ENCODE data around the gene GRB7. TPM values are rescaled to one million over a fixed set of nuclear protein-coding genes. Genes with fewer than 3 reads are reported as not detected.
A peak's percentile ranks its signal among the peaks of the same experiment; 100 is the strongest.

The GRB7 gene
- total and polyA plus RNA-seq, 2 donors (not counting 1 experiment from before 2014, with no cell fraction given): 0.81 to 0.84 TPM

GRCh38 chr17:39781031-39781860 is 43.5 kb downstream of the GRB7 start:
- peak overlapping the region; percentile 35 to 67 for H3K27ac ChIP-seq (ENCODE audit: low read length in 2 of 2)
- DNase-seq (no peak), ATAC-seq (ENCODE audit: low read depth) (no peak)
- H3K36me3 ChIP-seq (replicated peaks in 1 of 2; ENCODE audit: control extremely low read depth in 1 of 2, control insufficient read depth in 1 of 2, extremely low read depth in 1 of 2, insufficient read depth in 2 of 2, low read length in 1 of 2): peaks cover 4 to 66% of the 10 kb centered on the region in 2 experiments
- CTCF ChIA-PET: interaction anchor here (1.0 to 3.6 kb wide), 12 partner anchors 12 to 160 kb away, joined by 3 to 31 read pairs (median 6); partner anchors contain the start of gene MIEN1
- Mint-ChIP-seq H3K4me1 (peaks cover 75% of the 10 kb centered on the region), H3K27ac (peak overlapping the region; percentile 84), H3K27me3 (no peaks in the 10 kb centered on the region), H3K9me3 (ENCODE audit: insufficient read depth) (no peaks in the 10 kb centered on the region), H3K4me3 (peak overlapping the region; percentile 11)
- WGBS (ENCODE audit: insufficient coverage): 60% methylated on average over 1 of the region's 6 CpGs
- no peaks in the 10 kb centered on the region for H3K9me3 ChIP-seq (ENCODE audit: control extremely low read depth in 1 of 3, control insufficient read depth in 2 of 3, insufficient read depth in 1 of 3, low read length in 2 of 3)
- no peak overlapping the region for H3K4me3 ChIP-seq (ENCODE audit: control extremely low read depth in 1 of 5, extremely low read depth in 1 of 5, insufficient read depth in 1 of 5, low read depth in 2 of 5, low read length in 4 of 5)
- peak overlapping the region; percentile 22 for H3K4me2 ChIP-seq (replicated peaks; ENCODE audit: low read depth, low read length, poor library complexity, severe bottlenecking)
- no peak overlapping the region for H2AFZ ChIP-seq (ENCODE audit: insufficient read depth, low read depth, low read length, poor library complexity, severe bottlenecking)
- POLR2A ChIA-PET: interaction anchor here (1.4 kb wide), 1 partner anchor 26 kb away, joined by 3 read pairs; no protein-coding TSS in a partner anchor
- H3K27me3 ChIP-seq (replicated peaks in 1 of 4; ENCODE audit: control extremely low read depth in 1 of 4, control insufficient read depth in 3 of 4, insufficient read depth in 4 of 4, low read length in 3 of 4): no peaks in the 10 kb centered on the region
- no peak overlapping the region for H3K9ac ChIP-seq (ENCODE audit: low read length)
- H3K4me1 ChIP-seq (ENCODE audit: control insufficient read depth in 2 of 2, insufficient read depth in 2 of 2, low read length in 2 of 2): peaks cover 70 to 79% of the 10 kb centered on the region in 2 donors
- TF ChIP-seq EZH2 (IDR thresholded peaks at IDR 0.05; ENCODE audit: borderline replicate concordance, insufficient read depth, low read depth, low read length, poor library complexity, severe bottlenecking) (no peak), CTCF (IDR thresholded peaks at IDR 0.05) (no peak)
- intact Hi-C loops (cut with micrococcal nuclease): no loop called here
- peaks cover 96% of the 10 kb centered on the region for H3K79me2 ChIP-seq (ENCODE audit: control insufficient read depth, insufficient read depth, low read length)
- H4K20me1 ChIP-seq (ENCODE audit: control insufficient read depth, insufficient read depth, low read length, poor library complexity, severe bottlenecking): peaks cover 6% of the 10 kb centered on the region

GRCh38 chr17:39781861-39782213 is 44.1 kb downstream of the GRB7 start:
- Histone ChIP-seq H3K9me3 (ENCODE audit: control extremely low read depth in 1 of 3, control insufficient read depth in 2 of 3, insufficient read depth in 1 of 3, low read length in 2 of 3) (no peaks in the 10 kb centered on the region), H4K20me1 (ENCODE audit: control insufficient read depth, insufficient read depth, low read length, poor library complexity, severe bottlenecking) (peaks cover 11% of the 10 kb centered on the region), H3K36me3 (replicated peaks in 1 of 2; ENCODE audit: control extremely low read depth in 1 of 2, control insufficient read depth in 1 of 2, extremely low read depth in 1 of 2, insufficient read depth in 2 of 2, low read length in 1 of 2) (peaks cover 4 to 70% of the 10 kb centered on the region in 2 experiments), H3K27me3 (replicated peaks in 1 of 4; ENCODE audit: control extremely low read depth in 1 of 4, control insufficient read depth in 3 of 4, insufficient read depth in 4 of 4, low read length in 3 of 4) (no peaks in the 10 kb centered on the region), H3K79me2 (ENCODE audit: control insufficient read depth, insufficient read depth, low read length) (peaks cover 96% of the 10 kb centered on the region), H2AFZ (ENCODE audit: insufficient read depth, low read depth, low read length, poor library complexity, severe bottlenecking) (no peak overlapping the region), H3K27ac (ENCODE audit: low read length in 2 of 2) (peak overlapping the region in 1 of 2 donors; percentile 67), H3K4me3 (ENCODE audit: control extremely low read depth in 1 of 5, extremely low read depth in 1 of 5, insufficient read depth in 1 of 5, low read depth in 2 of 5, low read length in 4 of 5) (no peak overlapping the region), H3K4me2 (replicated peaks; ENCODE audit: low read depth, low read length, poor library complexity, severe bottlenecking) (peak overlapping the region; percentile 11), H3K4me1 (ENCODE audit: control insufficient read depth in 2 of 2, insufficient read depth in 2 of 2, low read length in 2 of 2) (peaks cover 70 to 80% of the 10 kb centered on the region in 2 donors), H3K9ac (ENCODE audit: low read length) (no peak overlapping the region)
- H3K9me3 Mint-ChIP-seq (ENCODE audit: insufficient read depth): no peaks in the 10 kb centered on the region
- DNase-seq (no peak), ATAC-seq (ENCODE audit: low read depth) (no peak)
- 80% methylated on average over 1 of the region's 2 CpGs for WGBS (ENCODE audit: insufficient coverage)
- intact Hi-C loops (cut with micrococcal nuclease): loop anchor here (1.0 kb wide), 1 partner anchor 11 kb away; no protein-coding TSS in a partner anchor
- ChIA-PET POLR2A (interaction anchor here (1.1 to 1.4 kb wide), 2 partner anchors 12 to 27 kb away, joined by 3 read pairs; no protein-coding TSS in a partner anchor), CTCF (interaction anchor here (1.0 to 3.6 kb wide), 5 partner anchors 12 to 53 kb away, joined by 3 to 31 read pairs (median 5); partner anchors contain the start of gene MIEN1)
- peaks cover 75% of the 10 kb centered on the region for H3K4me1 Mint-ChIP-seq
- peak overlapping the region; percentile 16 for H3K4me3 Mint-ChIP-seq
- peak overlapping the region; percentile 84 for H3K27ac Mint-ChIP-seq
- TF ChIP-seq EZH2 (IDR thresholded peaks at IDR 0.05; ENCODE audit: borderline replicate concordance, insufficient read depth, low read depth, low read length, poor library complexity, severe bottlenecking) (no peak), CTCF (IDR thresholded peaks at IDR 0.05) (no peak)
- no peaks in the 10 kb centered on the region for H3K27me3 Mint-ChIP-seq

Measured in B cell (primary cell).